IPS-20b (cell line): ENCODE data around the gene THRB.
A peak's percentile ranks its signal among the peaks of the same experiment; 100 is the strongest.

ENCODE experiments used
- H3K27ac ChIP-seq: one replicate; pipeline ENCODE4 v1.5.1; 2013; ENCODE audit warnings: low read length
- H3K27me3 ChIP-seq: 2 replicates; pipeline ENCODE4 v1.6.1; 2013; ENCODE audit warnings: mild to moderate bottlenecking, low read length, inconsistent platforms; ENCODE audit not compliant: insufficient read depth
- H3K36me3 ChIP-seq: 2 replicates; pipeline ENCODE4 v1.6.1; 2013; ENCODE audit warnings: low read depth, mild to moderate bottlenecking, inconsistent platforms, low read length, moderate library complexity; ENCODE audit not compliant: insufficient read depth
- H3K4me1 ChIP-seq: 2 replicates; pipeline ENCODE4 v1.6.1; 2013; ENCODE audit warnings: mild to moderate bottlenecking, control low read depth, inconsistent platforms, low read length, moderate library complexity; ENCODE audit not compliant: insufficient read depth
- H3K4me3 ChIP-seq: 2 replicates; pipeline ENCODE4 v1.5.1; 2013; ENCODE audit warnings: mild to moderate bottlenecking, low read length, inconsistent platforms
- H3K9ac ChIP-seq: 2 replicates; pipeline ENCODE4 v1.6.1; 2013; ENCODE audit warnings: low read depth, mild to moderate bottlenecking, inconsistent platforms, low read length, moderate library complexity
- H3K9me3 ChIP-seq: 2 replicates; pipeline ENCODE4 v1.6.1; 2013; ENCODE audit warnings: mild to moderate bottlenecking, low read depth, low read length, inconsistent platforms; ENCODE audit not compliant: insufficient read depth

THRB gene

GRCh38 chr3:24396338-24396737 is 98.3 kb downstream of the THRB start:
- peaks cover 15% of the 10 kb centered on the region; the same call in 1 of the 2 replicates for H3K27me3 ChIP-seq
- no peaks in the 10 kb centered on the region for H3K9me3 ChIP-seq
- peaks cover 12% of the 10 kb centered on the region; the same call in 1 of the 2 replicates for H3K4me1 ChIP-seq
- H3K4me3 ChIP-seq: 0 out of 2 replicates have a peak overlapping the region, but pooled peaks have one; percentile 11
- no peak overlapping the region for H3K27ac ChIP-seq
- no peak overlapping the region for H3K9ac ChIP-seq
- no peaks in the 10 kb centered on the region for H3K36me3 ChIP-seq

- no peaks in the 10 kb centered on the region for H3K9me3 ChIP-seq
Measured at GRCh38 chr3:24394754-24395153, 99.9 kb downstream of the THRB start.

GRCh38 chr3:24393316-24393715 is 101.3 kb downstream of the THRB start:
- Histone ChIP-seq H3K27ac (no peak overlapping the region), H3K27me3 (peaks cover 15% of the 10 kb centered on the region; the same call in 1 of the 2 replicates), H3K4me1 (peaks cover 25% of the 10 kb centered on the region; the same call in 1 of the 2 replicates), H3K4me3 (no peak overlapping the region), H3K9me3 (no peaks in the 10 kb centered on the region), H3K9ac (no peak overlapping the region), H3K36me3 (no peaks in the 10 kb centered on the region)

More at GRCh38 chr3:24394754-24395153, 99.9 kb downstream of the THRB start:
- Histone ChIP-seq H3K27ac (no peak overlapping the region), H3K4me1 (peaks cover 15% of the 10 kb centered on the region; the same call in 1 of the 2 replicates), H3K27me3 (peaks cover 15% of the 10 kb centered on the region; the same call in 1 of the 2 replicates), H3K36me3 (no peaks in the 10 kb centered on the region), H3K4me3 (no peak overlapping the region), H3K9ac (no peak overlapping the region)

GRCh38 chr3:24390169-24391130 is 104.2 kb downstream of the THRB start:
- Histone ChIP-seq H3K27ac (no peak overlapping the region), H3K27me3 (peaks cover 5% of the 10 kb centered on the region; the same call in 1 of the 2 replicates), H3K9me3 (no peaks in the 10 kb centered on the region), H3K4me3 (no peak overlapping the region), H3K9ac (no peak overlapping the region), H3K4me1 (peaks cover 21% of the 10 kb centered on the region), H3K36me3 (no peaks in the 10 kb centered on the region)

- Histone ChIP-seq H3K9ac (0 out of 2 replicates have a peak overlapping the region, but pooled peaks have one; percentile 10), H3K27me3 (no peaks in the 10 kb centered on the region), H3K9me3 (no peaks in the 10 kb centered on the region), H3K4me3 (no peak overlapping the region), H3K36me3 (no peaks in the 10 kb centered on the region), H3K4me1 (peaks cover 21% of the 10 kb centered on the region), H3K27ac (no peak overlapping the region)
Measured at GRCh38 chr3:24389108-24390090, 105.3 kb downstream of the THRB start.

GRCh38 chr3:24388611-24389010 is 106.0 kb downstream of the THRB start:
- H3K9me3 ChIP-seq: no peaks in the 10 kb centered on the region
- no peak overlapping the region for H3K27ac ChIP-seq
- peaks cover 21% of the 10 kb centered on the region for H3K4me1 ChIP-seq
- H3K36me3 ChIP-seq: no peaks in the 10 kb centered on the region
- H3K27me3 ChIP-seq: no peaks in the 10 kb centered on the region
- no peak overlapping the region for H3K9ac ChIP-seq
- H3K4me3 ChIP-seq: no peak overlapping the region

- Histone ChIP-seq H3K4me3 (no peak overlapping the region), H3K27ac (no peak overlapping the region), H3K9me3 (no peaks in the 10 kb centered on the region), H3K4me1 (peaks cover 18% of the 10 kb centered on the region), H3K9ac (no peak overlapping the region), H3K36me3 (no peaks in the 10 kb centered on the region), H3K27me3 (no peaks in the 10 kb centered on the region)
Measured at GRCh38 chr3:24388159-24388558, 106.5 kb downstream of the THRB start.

- H3K36me3 ChIP-seq: no peaks in the 10 kb centered on the region
Measured at GRCh38 chr3:24387493-24387892, 107.2 kb downstream of the THRB start.

GRCh38 chr3:24387000-24387399 is 107.7 kb downstream of the THRB start:
- no peaks in the 10 kb centered on the region for H3K9me3 ChIP-seq
- no peaks in the 10 kb centered on the region for H3K27me3 ChIP-seq
- no peak overlapping the region for H3K4me3 ChIP-seq
- no peak overlapping the region for H3K9ac ChIP-seq
- H3K4me1 ChIP-seq: peaks cover 17% of the 10 kb centered on the region
- H3K36me3 ChIP-seq: no peaks in the 10 kb centered on the region
- H3K27ac ChIP-seq: no peak overlapping the region

More at GRCh38 chr3:24387493-24387892, 107.2 kb downstream of the THRB start:
- Histone ChIP-seq H3K4me3 (no peak overlapping the region), H3K9me3 (no peaks in the 10 kb centered on the region), H3K27ac (no peak overlapping the region), H3K9ac (no peak overlapping the region), H3K27me3 (no peaks in the 10 kb centered on the region), H3K4me1 (peaks cover 17% of the 10 kb centered on the region)

- Histone ChIP-seq H3K4me3 (no peak overlapping the region), H3K9me3 (no peaks in the 10 kb centered on the region), H3K27ac (no peak overlapping the region), H3K36me3 (no peaks in the 10 kb centered on the region), H3K27me3 (no peaks in the 10 kb centered on the region), H3K4me1 (peaks cover 17% of the 10 kb centered on the region), H3K9ac (no peak overlapping the region)
Measured at GRCh38 chr3:24386458-24386857, 108.2 kb downstream of the THRB start.

GRCh38 chr3:24385012-24385615 is 109.5 kb downstream of the THRB start:
- no peak overlapping the region for H3K27ac ChIP-seq
- H3K4me1 ChIP-seq: peaks cover 17% of the 10 kb centered on the region

More at GRCh38 chr3:24385012-24385615, 109.5 kb downstream of the THRB start:
- Histone ChIP-seq H3K9me3 (no peaks in the 10 kb centered on the region), H3K4me3 (no peak overlapping the region), H3K9ac (no peak overlapping the region), H3K27me3 (no peaks in the 10 kb centered on the region), H3K36me3 (no peaks in the 10 kb centered on the region)
